HepG2 (cell line): Measurements from ENCODE around the gene INF2. TPM values are rescaled to one million over a fixed set of nuclear protein-coding genes. Genes with fewer than 3 reads are reported as not detected.
A peak's percentile ranks its signal among the peaks of the same experiment; 100 is the strongest.

Experiments
- ATAC-seq: fragments of 200-7000 bp; cut with Tn5 transposase; 3 replicates; pipeline ENCODE4 v1.9.1; 2020; ENCODE audit warnings: mild to moderate bottlenecking, moderate library complexity
- BruUV-seq: library from RNA; stranded (reverse); fragments of 400-500 nt; replicated peaks from 2 replicates; lab custom pipeline; 2021; lab: Mats Ljungman, UMichigan
- CTCF ChIA-PET: fragments of 300-600 bp; formaldehyde crosslinking; extraction: SDS; loops from one replicate; lab custom pipeline; 2021; ENCODE audit warnings: low total read pairs, inconsistent platforms, low intra/inter-chr PET ratio; lab: Yijun Ruan, JAX
- POLR2A ChIA-PET: fragments of 350-600 bp; sonication (Branson Sonifier 250); formaldehyde crosslinking; loops from one replicate; lab custom pipeline; 2020; ENCODE audit warnings: antibody characterized with exemption, inconsistent platforms; lab: Yijun Ruan, JAX
- DNase-seq: peaks from one replicate; pipeline ENCODE4 v3.0.0-alpha.2; 2015; ENCODE audit warnings: low spot score
- FAIRE-seq: peaks from 3 replicates; lab custom pipeline; 2011; peaks lifted over from hg19 to GRCh38; lab: Jason Lieb, UNC
- H2AFZ ChIP-seq: one replicate; pipeline ENCODE4 v1.6.1; 2011; ENCODE audit warnings: low read length, inconsistent platforms
- H3K27ac ChIP-seq: fragments of 300-600 bp; 3 replicates; pipeline ENCODE4 v1.8.0; 2011; ENCODE audit warnings: mixed run types, mild to moderate bottlenecking, mixed read lengths, low read length, inconsistent platforms; ENCODE audit not compliant: insufficient read depth; ENCODE audit errors: extremely low read length
- H3K27me3 ChIP-seq, 2 experiments: fragments of 200-600 bp in 1 of 2; 2 replicates in 1 of 2; 3 replicates in 1 of 2; pipeline versions ENCODE4 v1.6.0 to v1.8.0; 2011; ENCODE audit warnings: low read length in 2 of 2, mild to moderate bottlenecking in 2 of 2, moderate library complexity in 2 of 2, inconsistent platforms in 1 of 2; ENCODE audit not compliant: insufficient read depth in 2 of 2, control insufficient read depth in 1 of 2
- H3K36me3 ChIP-seq, 2 experiments: fragments of 200-600 bp in 1 of 2; replicated peaks in 1 of 2; 2 replicates in 1 of 2; 3 replicates in 1 of 2; pipeline versions ENCODE4 v1.5.1 to v1.8.0; 2011; ENCODE audit warnings: low read length in 2 of 2, inconsistent platforms in 1 of 2; ENCODE audit not compliant: insufficient read depth in 2 of 2, control insufficient read depth in 1 of 2
- H3K4me1 ChIP-seq: 2 replicates; pipeline ENCODE4 v1.5.1; 2012; ENCODE audit warnings: low read length, inconsistent platforms; ENCODE audit not compliant: insufficient read depth
- H3K4me2 ChIP-seq: 2 replicates; pipeline ENCODE4 v1.6.0; 2011; ENCODE audit warnings: low read depth, low read length, inconsistent platforms
- H3K4me3 ChIP-seq, 3 experiments: fragments of 200-600 bp in 1 of 3; sonication (generic), shearing (Covaris generic) in 1 of 3; replicated peaks in 1 of 3; 2 replicates each; pipeline ENCODE4 v1.5.1; 2011 to 2016; ENCODE audit warnings: low read length in 3 of 3, inconsistent platforms in 2 of 3, low read depth in 2 of 3, mild to moderate bottlenecking in 2 of 3, control low read depth in 1 of 3, mixed read lengths in 1 of 3; ENCODE audit not compliant: insufficient read depth in 1 of 3
- H3K79me2 ChIP-seq: one replicate; pipeline ENCODE4 v1.6.1; 2011; ENCODE audit warnings: low read length, inconsistent platforms; ENCODE audit not compliant: insufficient read depth
- H3K9ac ChIP-seq: 2 replicates; pipeline ENCODE4 v1.6.0; 2011; ENCODE audit warnings: mild to moderate bottlenecking, low read depth, low read length, inconsistent platforms; ENCODE audit not compliant: insufficient read depth
- H3K9me3 ChIP-seq: 2 replicates; pipeline ENCODE4 v1.5.1; 2012; ENCODE audit warnings: mild to moderate bottlenecking, low read length
- H4K20me1 ChIP-seq: 2 replicates; pipeline ENCODE4 v1.6.0; 2011; ENCODE audit warnings: inconsistent platforms, mild to moderate bottlenecking, low read length, moderate library complexity; ENCODE audit not compliant: insufficient read depth
- AGO2 ChIP-seq: fragments of 200-400 bp; formaldehyde crosslinking; optimal IDR thresholded peaks from 2 replicates; pipeline ENCODE3; 2017; ENCODE audit warnings: mild to moderate bottlenecking, low read depth, low read length, moderate library complexity
- FOSL1 ChIP-seq: sonication (generic); formaldehyde crosslinking; IDR thresholded peaks from 2 replicates; pipeline ENCODE4 v1.9.0; 2021; ENCODE audit warnings: missing genetic modification reagents, borderline replicate concordance
- IRX3 ChIP-seq: sonication (generic); formaldehyde crosslinking; IDR thresholded peaks from 2 replicates; pipeline ENCODE4 v1.8.1; 2023; ENCODE audit warnings: mild to moderate bottlenecking, low read depth, missing genetic modification reagents, borderline replicate concordance
- KAT8 ChIP-seq: IDR thresholded peaks from 2 replicates; pipeline ENCODE4 v1.6.1; 2016; ENCODE audit warnings: missing genetic modification reagents, missing compliant biosample characterization
- MED1 ChIP-seq: sonication (generic); formaldehyde crosslinking; IDR thresholded peaks from 2 replicates; pipeline ENCODE4 v1.4.0; 2020; ENCODE audit warnings: missing genetic modification reagents
- NFE2L1 ChIP-seq: sonication (generic); formaldehyde crosslinking; IDR thresholded peaks from 2 replicates; pipeline ENCODE4 v1.4.0; 2020; ENCODE audit warnings: missing genetic modification reagents, mild to moderate bottlenecking, borderline replicate concordance
- NONO ChIP-seq, 2 experiments: fragments of 450-650 bp in 1 of 2; sonication (generic) in 1 of 2; formaldehyde crosslinking in 1 of 2; IDR thresholded peaks in 1 of 2; conservative IDR thresholded peaks in 1 of 2; 2 replicates each; pipeline versions ENCODE4 v1.6.1 to v1.8.0; 2017 to 2022; ENCODE audit warnings: mild to moderate bottlenecking in 1 of 2, missing genetic modification reagents in 1 of 2, moderate library complexity in 1 of 2
- PCBP2 ChIP-seq: fragments of 200-400 bp; formaldehyde crosslinking; optimal IDR thresholded peaks from 2 replicates; pipeline ENCODE3; 2018; ENCODE audit warnings: low read length, low read depth; ENCODE audit not compliant: poor library complexity, severe bottlenecking
- YY1 ChIP-seq: IDR thresholded peaks from 2 replicates; pipeline ENCODE4 v1.6.1; 2011; ENCODE audit warnings: low read length, low read depth, moderate library complexity, mild to moderate bottlenecking; ENCODE audit not compliant: insufficient read depth, insufficient replicate concordance
- WGBS: methylation state at CpG from one replicate; pipeline ENCODE4 v1.1.6; 2017; ENCODE audit warnings: low lambda C conversion rate; 5-methylcytosine and 5-hydroxymethylcytosine counted together
- in situ Hi-C: cut with HindIII; loops from 2 replicates; pipeline ENCODE4 v1.10.0; 2017; ENCODE audit warnings: low pct_unique_long_range_greater_than_20kb; ENCODE audit not compliant: extremely low pct_ligation_motif_present
- intact Hi-C: fragments of 100-400 bp; cut with micrococcal nuclease; formaldehyde crosslinking; loops from one replicate; pipeline ENCODE4 v1.10.0; 2022; ENCODE audit not compliant: unreplicated experiment
- polyA plus RNA-seq, 8 experiments: library from polyadenylated mRNA; depleted of rRNA in 3 of 8; stranded (reverse) in 7 of 8; unstranded in 1 of 8; fragments of >200 nt; fragmentation: Illumina TruSeq in 4 of 8; extraction: Trizol in 4 of 8; gene quantifications; 2 replicates each; pipeline versions ENCODE4 v1.2.1 to v1.2.3, GENCODE V29; 2011 to 2016; ENCODE audit warnings: low read depth in 4 of 8, missing spikeins in 1 of 8, mixed read lengths in 1 of 8; ENCODE audit not compliant: insufficient read depth in 1 of 8
- total RNA-seq, 5 experiments: library from RNA; depleted of rRNA; stranded (reverse); fragments of >200 nt; fragmentation: Illumina TruSeq; extraction: Trizol; gene quantifications; 2 replicates each; pipeline ENCODE4 v1.2.3, GENCODE V29; 2016; ENCODE audit warnings: low read depth in 1 of 5
- TF ChIP-seq, protein P1 (sequence below): sonication (generic); formaldehyde crosslinking; IDR thresholded peaks from 2 replicates; pipeline ENCODE4 v1.9.0; 2022; ENCODE audit warnings: missing genetic modification reagents, mild to moderate bottlenecking, borderline replicate concordance
- TF ChIP-seq, protein P2 (sequence below): IDR thresholded peaks from 2 replicates; pipeline ENCODE4 v1.6.1; 2016; ENCODE audit warnings: low read depth
- TF ChIP-seq, protein P3 (sequence below): IDR thresholded peaks from 2 replicates; pipeline ENCODE4 v1.6.1; 2016; ENCODE audit warnings: mild to moderate bottlenecking
- TF ChIP-seq, protein P4 (sequence below): IDR thresholded peaks from 2 replicates; pipeline ENCODE4 v1.6.1; 2012; ENCODE audit warnings: low read length, improper control_type of control experiment

INF2 gene
- total and polyA plus RNA-seq, 2 of the 13 experiments (the other 11 are each of a cell fraction or from before 2014, with no cell fraction given): 16.4 to 26.4 TPM

DNA sequence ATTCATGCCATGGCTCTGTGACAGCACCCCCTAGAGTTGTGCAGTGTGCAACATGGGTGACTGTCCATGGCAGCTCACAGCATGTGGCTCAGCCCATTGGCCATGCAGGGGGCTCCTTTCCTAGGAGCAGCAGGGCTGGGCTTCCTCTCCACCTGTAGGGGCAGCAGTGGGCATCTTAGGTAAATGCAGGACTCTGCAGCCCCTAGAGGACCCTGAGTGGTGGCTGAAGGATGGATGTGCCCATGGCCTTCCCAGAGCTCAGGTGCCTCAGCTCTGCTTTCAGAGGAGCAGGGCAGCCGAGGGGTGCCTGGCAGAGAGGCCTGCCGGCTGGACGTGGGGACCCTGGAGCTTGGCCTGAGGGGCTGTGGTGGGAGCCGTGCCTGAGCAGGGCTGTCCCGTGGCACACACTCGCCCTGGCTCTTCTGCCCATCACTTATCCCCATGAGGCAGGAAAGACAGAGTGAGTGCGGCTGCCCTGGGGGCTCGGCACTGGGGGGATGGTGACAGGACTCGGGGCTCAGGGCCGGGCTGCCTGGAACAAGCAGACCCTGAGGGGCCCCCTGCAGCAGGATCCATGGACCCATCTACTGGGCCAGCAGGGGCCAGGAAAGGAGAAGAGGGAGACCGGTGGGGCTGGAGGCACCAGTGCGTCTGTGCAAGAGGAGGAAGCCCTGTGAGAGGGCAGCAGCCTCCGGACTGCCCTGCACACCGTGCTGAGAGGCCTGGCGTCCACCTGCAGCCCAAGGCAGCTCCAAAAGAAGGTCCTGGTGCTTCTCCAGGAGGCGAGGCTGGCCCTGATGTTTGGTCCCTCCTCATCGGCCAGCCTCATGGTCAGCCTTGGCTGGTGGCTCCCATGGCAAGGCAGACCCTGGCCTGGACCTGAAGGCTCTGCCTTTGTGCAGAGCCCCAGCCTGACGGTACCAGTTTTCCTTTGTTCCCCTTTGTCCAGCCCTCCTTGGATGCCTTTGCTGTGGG is 42.2 kb downstream of the INF2 start:
- peak; percentile 48 for ATAC-seq
- BruUV-seq: no TSS peak
- CTCF ChIA-PET: no interaction called here
- TF ChIP-seq, protein P1, sequence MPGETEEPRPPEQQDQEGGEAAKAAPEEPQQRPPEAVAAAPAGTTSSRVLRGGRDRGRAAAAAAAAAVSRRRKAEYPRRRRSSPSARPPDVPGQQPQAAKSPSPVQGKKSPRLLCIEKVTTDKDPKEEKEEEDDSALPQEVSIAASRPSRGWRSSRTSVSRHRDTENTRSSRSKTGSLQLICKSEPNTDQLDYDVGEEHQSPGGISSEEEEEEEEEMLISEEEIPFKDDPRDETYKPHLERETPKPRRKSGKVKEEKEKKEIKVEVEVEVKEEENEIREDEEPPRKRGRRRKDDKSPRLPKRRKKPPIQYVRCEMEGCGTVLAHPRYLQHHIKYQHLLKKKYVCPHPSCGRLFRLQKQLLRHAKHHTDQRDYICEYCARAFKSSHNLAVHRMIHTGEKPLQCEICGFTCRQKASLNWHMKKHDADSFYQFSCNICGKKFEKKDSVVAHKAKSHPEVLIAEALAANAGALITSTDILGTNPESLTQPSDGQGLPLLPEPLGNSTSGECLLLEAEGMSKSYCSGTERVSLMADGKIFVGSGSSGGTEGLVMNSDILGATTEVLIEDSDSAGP (CRISPR knock-in tag): 0 out of 2 replicates have a peak, but pooled peaks have one; percentile 15
- TF ChIP-seq FOSL1 (CRISPR knock-in tag) (no peak), IRX3 (no peak), AGO2 (no peak), MED1 (CRISPR knock-in tag) (no peak; the same call in 1 of the 2 replicates), NONO (IDR thresholded peaks at IDR 0.05) (no peak), NONO (CRISPR knock-in tag; conservative IDR thresholded peaks at IDR 0.05) (0 out of 2 replicates have a peak, but pooled peaks have one; percentile 27), NFE2L1 (CRISPR knock-in tag) (no peak), PCBP2 (no peak), KAT8 (no peak), YY1 (peak; percentile 36)
- TF ChIP-seq, protein P2, sequence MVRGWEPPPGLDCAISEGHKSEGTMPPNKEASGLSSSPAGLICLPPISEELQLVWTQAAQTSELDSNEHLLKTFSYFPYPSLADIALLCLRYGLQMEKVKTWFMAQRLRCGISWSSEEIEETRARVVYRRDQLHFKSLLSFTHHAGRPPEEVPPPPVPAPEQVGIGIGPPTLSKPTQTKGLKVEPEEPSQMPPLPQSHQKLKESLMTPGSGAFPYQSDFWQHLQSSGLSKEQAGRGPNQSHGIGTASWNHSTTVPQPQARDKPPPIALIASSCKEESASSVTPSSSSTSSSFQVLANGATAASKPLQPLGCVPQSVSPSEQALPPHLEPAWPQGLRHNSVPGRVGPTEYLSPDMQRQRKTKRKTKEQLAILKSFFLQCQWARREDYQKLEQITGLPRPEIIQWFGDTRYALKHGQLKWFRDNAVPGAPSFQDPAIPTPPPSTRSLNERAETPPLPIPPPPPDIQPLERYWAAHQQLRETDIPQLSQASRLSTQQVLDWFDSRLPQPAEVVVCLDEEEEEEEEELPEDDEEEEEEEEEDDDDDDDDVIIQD (CRISPR knock-in tag): no peak
- TF ChIP-seq, protein P3, sequence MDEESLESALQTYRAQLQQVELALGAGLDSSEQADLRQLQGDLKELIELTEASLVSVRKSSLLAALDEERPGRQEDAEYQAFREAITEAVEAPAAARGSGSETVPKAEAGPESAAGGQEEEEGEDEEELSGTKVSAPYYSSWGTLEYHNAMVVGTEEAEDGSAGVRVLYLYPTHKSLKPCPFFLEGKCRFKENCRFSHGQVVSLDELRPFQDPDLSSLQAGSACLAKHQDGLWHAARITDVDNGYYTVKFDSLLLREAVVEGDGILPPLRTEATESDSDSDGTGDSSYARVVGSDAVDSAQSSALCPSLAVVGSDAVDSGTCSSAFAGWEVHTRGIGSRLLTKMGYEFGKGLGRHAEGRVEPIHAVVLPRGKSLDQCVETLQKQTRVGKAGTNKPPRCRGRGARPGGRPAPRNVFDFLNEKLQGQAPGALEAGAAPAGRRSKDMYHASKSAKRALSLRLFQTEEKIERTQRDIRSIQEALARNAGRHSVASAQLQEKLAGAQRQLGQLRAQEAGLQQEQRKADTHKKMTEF (CRISPR knock-in tag): no peak
- TF ChIP-seq, protein P4, sequence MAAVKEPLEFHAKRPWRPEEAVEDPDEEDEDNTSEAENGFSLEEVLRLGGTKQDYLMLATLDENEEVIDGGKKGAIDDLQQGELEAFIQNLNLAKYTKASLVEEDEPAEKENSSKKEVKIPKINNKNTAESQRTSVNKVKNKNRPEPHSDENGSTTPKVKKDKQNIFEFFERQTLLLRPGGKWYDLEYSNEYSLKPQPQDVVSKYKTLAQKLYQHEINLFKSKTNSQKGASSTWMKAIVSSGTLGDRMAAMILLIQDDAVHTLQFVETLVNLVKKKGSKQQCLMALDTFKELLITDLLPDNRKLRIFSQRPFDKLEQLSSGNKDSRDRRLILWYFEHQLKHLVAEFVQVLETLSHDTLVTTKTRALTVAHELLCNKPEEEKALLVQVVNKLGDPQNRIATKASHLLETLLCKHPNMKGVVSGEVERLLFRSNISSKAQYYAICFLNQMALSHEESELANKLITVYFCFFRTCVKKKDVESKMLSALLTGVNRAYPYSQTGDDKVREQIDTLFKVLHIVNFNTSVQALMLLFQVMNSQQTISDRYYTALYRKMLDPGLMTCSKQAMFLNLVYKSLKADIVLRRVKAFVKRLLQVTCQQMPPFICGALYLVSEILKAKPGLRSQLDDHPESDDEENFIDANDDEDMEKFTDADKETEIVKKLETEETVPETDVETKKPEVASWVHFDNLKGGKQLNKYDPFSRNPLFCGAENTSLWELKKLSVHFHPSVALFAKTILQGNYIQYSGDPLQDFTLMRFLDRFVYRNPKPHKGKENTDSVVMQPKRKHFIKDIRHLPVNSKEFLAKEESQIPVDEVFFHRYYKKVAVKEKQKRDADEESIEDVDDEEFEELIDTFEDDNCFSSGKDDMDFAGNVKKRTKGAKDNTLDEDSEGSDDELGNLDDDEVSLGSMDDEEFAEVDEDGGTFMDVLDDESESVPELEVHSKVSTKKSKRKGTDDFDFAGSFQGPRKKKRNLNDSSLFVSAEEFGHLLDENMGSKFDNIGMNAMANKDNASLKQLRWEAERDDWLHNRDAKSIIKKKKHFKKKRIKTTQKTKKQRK: no peak

More for the DNA sequence above, 42.2 kb downstream of the INF2 start:
- Histone ChIP-seq H4K20me1 (no peaks in the 10 kb centered on the region), H3K36me3 (no peaks in the 10 kb centered on the region), H3K27me3 (no peaks in the 10 kb centered on the region), H3K9me3 (no peaks in the 10 kb centered on the region), H3K4me2 (no peak overlapping the region), H3K9ac (no peak overlapping the region), H3K4me3 (no peak overlapping the region), H3K27ac (no peak overlapping the region), H3K79me2 (no peaks in the 10 kb centered on the region), H2AFZ (no peak overlapping the region), H3K4me1 (peaks cover 76% of the 10 kb centered on the region)
- intact Hi-C loops (loop anchor here (1.0 kb wide), 1 partner anchor 18 kb away; no protein-coding TSS in a partner anchor), in situ Hi-C loops (no loop called here)
- DNase-seq (peak; percentile 73), FAIRE-seq (peak; percentile 43)
- POLR2A ChIA-PET: interaction anchor here (7.7 kb wide), 1 partner anchor 19 kb away, joined by 68 read pairs; the partner anchor contains the start of gene SIVA1
- WGBS: 68% methylated on average over 6 of the region's 18 CpGs
